Activated effector memory CD4-positive, alpha-beta T cell treated with Interleukin-2 at 50 U/mL for 16 hours (primary cell): Measurements from ENCODE around the gene GAS2.

Source experiments
- DNase-seq: peaks from one replicate; pipeline ENCODE4 v3.0.0-alpha.2; 2020

GAS2 gene

DNA sequence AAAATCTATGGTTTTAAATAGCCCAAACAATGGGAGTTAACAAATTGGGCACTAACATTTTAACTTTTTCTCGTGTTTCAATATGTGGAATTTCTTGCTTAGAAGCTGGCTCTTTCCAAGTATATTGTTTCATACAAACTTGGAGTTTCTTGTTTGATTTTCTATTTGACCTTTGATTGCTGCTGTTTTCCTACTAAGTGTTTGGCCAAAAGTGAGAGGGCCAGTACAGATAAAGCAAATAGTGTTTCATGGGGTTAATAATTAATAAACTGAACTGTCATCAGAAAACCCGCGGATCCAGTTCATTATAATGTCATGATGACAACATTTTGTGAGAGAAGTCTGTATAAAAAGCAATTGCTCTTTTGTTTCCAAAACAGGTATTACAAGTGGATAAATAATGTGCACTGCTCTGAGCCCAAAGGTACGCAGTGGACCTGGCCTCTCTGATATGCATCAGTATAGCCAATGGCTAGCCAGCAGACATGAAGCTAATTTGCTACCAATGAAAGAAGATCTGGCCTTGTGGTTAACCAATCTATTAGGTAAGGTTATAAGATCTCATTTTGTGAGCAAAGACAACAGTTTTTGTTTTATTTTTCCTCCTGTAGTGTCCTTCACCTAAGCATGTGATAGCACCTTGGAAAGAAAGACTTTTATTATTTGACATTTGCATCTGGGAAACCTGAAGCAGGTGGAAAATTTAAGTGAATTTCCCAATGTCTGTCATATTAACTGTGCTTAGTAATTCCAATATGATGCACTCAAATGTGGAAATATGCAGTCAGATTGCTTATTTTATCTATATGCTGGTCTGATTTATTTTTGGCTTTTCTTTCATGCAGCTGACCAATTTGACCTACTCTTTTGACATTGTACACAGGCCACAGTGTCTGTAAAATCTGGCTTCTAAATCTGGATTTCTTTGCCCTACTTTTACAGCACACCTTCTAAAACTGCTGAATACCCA, 8.3 kb downstream of the GAS2 start:
- no peak for DNase-seq

DNA sequence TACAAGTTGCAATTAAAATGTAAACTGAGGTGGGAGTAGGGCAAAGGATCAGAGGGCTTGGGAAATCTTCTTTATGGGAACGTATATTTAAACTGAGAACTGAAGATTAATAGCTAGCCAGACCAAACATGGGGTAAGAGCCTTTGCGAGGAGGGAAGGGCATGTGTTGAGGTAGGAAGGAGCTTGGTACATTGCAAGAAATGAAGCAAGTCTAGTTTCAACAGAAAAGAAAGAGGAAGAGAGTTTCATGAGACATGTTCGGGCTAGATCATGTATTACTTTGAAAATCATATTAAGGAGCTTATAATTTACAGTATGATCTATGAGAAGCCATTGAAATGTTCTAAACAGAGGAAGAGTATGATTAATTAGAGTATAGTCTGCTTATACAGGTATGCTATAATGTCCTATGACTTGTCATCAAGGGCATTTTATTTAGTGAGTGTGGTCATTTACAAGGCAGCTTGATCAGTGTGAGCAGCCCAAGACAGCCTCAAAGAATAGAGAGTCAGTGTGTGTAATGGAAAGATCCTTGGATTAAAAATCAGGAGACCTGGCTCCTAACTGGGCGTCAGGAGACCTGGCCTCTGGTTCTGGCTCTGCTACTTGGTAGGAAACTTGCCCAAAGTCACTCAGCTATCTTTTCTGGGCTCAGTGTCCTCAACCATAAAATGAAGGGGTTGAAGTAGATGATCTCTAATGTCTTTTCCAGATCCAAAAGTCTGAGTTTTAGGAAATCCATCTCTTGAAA, 10.9 kb downstream of the GAS2 start:
- no peak for DNase-seq

DNA sequence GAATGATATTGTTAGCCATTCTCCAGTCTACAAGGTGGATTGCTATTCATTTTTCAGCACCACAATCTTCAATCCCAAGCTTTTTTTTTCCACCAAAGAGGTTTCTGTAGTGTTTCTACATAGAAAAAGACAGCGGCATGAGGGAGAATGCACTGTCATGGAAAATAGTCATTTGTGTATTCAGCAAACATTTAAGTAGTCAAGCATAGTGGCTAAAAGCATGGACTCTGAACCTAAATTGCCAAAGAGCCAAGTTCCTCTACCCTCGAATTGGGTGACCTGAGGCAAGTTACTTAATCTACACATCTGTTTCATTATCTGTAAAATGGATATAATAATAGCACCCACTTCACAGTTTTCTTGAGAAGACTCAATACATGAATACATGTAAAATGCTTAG, 14.2 kb downstream of the GAS2 start:
- no peak for DNase-seq

DNA sequence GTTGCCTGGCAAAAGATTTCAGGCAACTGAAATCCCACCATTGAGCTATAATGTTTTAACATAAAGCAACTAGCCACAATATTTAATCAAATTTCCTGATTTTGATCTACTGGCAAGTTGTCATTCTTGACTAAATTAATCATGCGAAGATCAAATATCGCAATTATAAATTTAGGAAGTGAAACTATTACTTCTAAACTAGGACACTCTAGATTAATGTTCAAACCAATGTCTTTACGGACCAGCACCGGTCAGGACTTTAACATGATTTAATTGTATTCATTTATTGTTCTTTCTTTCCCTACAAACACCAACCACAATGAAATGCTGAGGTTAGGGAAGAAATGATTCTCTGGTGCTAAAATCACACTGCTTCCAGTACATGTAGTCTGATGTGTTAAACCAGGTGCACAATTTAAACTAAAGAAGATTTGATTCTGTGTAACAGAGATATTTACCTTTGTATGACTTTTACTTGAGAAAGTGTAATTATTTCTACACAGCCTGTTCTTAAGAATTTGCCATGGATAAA, 14.9 kb downstream of the GAS2 start:
- DNase-seq = no peak

DNA sequence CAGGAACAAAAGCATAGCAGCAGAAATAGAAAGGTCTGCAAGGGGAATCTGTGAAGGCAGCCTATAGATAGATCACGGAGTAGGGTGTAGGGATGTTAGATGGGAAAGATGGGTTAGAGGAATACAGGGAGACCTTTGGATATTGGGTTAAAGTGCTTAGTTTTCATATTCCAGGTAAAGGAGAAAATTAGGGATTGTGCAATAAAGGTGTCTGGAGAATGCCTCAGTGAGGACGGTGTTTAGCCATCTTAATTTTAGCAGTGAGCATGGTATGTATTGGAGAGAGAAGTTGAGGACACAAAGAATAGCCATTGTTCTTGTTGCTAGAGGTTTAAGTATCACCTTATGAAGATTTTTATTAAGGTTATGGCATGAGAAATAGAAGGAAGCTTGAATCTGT, 17.7 kb downstream of the GAS2 start:
- no peak for DNase-seq

DNA sequence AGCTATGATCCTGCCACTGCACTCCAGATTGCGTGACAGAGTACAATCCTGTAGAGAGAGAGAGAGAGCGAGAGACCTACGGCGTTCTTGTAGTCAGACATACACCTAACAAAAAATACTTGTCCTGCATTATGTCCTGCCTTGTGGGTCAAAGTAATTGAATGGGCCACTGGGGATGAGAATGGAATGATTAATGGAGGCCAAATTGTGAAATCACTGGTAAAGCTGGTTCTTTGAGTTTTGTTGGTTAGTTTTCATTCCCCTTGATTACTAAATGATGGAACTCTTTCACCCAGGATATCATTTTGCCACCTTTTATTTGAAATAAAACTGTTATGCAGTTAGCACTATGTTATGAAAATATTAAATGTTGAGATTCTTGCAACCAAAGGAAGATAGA, 18.7 kb downstream of the GAS2 start:
- no peak for DNase-seq

DNA sequence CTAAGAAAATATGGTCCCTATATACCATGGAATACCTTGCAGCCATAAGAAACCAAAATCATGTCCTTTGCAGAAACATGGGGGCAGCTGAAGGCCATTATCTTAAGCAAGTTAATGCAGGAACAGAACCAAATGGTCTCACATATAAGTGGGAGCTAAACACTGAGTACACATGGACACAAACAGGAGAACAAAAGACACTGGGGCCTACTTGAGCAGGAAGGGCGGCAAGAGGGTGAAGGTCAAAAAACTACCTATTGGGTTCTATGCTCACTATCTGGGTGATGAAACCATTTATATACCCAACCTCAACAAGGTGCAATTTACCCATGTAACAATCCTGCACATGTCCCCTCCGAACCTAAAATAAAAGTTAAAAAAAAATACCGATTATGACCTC, 22.5 kb downstream of the GAS2 start:
- DNase-seq = no peak

DNA sequence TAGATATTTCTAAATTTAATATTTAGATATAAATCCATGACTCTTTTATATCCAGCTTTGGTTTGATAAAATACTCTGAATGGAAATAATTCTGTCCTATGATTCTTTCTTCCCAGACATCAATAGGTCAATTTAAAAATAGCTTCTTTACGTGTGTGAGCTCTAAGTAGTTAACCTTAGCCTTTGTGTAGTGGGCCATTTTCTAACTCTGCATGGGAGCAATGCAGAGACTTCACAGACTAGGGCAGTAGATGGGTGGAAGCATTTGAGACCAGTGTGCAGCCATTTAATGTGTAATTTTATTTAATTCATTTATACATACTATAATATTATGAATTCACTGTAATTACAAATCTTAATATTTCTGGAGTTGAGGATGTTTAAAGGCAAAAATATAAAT, 23.8 kb downstream of the GAS2 start:
- no peak for DNase-seq

DNA sequence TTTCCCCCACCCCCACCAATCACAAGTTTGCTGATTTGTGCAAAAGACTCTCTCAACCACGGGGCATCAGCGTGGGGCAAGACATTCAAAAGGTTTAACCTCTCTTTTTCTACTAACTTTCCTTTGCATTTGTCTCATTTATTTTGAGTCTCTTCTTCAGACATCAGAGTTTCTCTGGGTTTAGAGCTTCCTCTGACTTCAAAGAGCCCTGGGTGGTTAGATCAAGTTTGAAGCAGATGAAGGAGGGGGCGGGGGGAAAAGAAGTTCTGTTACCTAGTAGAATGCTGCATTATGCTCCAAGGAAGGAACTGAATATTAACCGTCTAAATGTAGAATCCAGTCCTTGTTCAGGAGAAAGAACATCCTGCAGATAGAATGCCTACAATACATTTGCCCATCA, 24.5 kb downstream of the GAS2 start:
- DNase-seq = no peak

DNA sequence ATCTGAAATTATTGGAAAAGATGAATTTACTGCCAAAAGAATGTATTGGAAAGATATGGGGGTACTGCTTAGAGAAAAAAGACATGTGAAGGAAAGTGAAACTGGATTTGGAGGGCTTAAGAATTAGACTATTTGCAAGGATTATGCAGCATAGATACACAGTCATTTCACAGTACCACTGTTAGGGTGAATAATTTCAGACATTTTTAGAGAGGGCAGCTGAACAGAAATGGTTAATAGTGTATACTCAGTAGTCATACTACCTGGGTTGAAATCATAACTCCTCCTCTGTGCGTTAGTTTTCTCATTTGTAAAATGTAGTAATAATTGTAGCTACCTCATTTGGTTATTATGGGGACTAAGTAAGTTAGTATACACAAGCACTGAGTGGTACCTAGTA, 33.0 kb downstream of the GAS2 start:
- DNase-seq = no peak

DNA sequence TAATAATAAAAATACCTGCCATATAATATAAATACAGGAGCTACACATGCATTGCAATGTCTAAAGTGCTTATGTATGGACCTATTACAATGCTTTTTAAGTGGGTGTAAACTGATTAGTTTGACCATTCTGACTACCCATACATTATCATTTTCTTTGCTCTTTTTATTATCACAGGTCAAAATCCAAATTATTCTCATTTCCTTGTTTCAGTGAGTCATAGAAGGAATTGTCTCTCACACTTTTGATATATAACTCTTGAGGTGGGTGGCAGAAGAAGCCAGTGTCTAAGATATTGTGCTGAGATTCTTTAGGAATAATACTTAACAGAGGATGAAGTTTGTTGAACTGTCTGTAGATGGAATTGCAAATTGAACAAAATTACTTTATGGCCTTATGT, 35.6 kb downstream of the GAS2 start:
- DNase-seq = no peak

DNA sequence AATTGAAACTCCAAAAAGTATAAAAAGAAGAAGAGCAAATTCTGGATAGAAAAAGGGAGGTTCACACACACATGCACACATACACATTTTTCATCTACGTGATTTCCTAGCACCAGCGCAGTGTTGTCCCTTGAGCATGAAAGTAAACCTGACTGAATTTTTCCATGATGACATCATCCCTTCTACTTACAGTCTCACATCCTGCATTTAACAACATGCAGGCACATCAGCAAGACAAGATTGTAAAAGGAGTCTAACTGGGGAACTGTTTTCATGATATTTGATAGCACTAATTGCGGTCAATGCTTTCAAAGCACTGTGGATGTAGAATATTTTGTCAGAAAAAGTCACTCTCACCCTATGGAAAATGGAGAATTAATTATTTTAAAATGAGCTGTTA, 36.6 kb downstream of the GAS2 start:
- no peak for DNase-seq

DNA sequence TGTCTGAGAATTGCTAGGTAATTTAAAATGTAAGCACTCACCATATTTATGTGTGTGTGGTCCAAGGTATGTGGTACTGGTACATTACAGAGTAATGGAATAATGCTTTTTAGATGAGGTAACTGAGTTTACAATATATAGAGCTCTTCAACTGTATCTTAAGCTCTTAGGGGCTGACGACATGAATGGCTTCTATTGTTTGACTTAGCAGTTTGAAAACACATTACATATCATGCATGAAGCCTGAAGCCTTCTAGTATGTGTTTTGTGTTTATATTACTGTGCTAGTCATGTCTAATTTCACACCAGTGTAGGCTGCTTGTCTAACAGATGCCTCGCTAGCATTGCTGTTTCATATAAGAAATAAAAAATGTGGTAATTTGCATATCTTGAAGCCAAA, 37.2 kb downstream of the GAS2 start:
- DNase-seq = no peak

DNA sequence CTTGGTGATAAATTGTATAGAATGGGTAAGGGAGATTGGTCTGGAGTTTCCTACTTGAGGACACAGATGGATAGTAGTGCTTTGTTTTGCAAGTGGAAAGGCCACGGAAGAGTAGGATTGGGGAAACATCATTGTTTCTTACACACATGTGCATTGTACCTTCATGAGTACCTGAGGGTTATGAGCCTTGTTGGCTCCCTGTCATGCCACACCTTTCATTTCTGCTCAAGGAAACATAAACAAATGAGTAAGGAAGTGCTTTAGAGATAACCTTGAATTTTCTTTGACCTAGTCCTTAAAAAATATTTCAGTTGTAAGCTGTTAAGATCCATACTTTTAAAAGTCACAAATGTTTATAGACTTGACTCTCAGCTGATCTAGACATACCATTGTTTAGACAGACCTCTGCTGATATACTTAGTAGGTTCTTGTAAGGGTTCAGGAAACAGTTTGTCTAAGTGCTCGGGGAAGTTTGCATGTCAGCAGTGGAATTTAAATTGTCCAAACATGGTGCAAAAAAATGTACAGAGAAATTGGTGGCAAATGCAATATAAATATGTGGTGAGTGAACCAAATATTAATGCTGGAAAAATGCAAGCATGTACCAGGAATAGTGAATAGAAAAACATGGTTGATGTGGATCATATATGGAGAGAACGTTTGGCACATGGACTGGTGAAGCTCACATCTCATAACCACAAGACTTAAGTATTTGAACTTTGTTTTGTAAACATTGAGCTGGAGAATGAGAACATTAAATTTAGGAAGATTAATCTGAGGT, 40.9 kb downstream of the GAS2 start:
- DNase-seq = no peak

DNA sequence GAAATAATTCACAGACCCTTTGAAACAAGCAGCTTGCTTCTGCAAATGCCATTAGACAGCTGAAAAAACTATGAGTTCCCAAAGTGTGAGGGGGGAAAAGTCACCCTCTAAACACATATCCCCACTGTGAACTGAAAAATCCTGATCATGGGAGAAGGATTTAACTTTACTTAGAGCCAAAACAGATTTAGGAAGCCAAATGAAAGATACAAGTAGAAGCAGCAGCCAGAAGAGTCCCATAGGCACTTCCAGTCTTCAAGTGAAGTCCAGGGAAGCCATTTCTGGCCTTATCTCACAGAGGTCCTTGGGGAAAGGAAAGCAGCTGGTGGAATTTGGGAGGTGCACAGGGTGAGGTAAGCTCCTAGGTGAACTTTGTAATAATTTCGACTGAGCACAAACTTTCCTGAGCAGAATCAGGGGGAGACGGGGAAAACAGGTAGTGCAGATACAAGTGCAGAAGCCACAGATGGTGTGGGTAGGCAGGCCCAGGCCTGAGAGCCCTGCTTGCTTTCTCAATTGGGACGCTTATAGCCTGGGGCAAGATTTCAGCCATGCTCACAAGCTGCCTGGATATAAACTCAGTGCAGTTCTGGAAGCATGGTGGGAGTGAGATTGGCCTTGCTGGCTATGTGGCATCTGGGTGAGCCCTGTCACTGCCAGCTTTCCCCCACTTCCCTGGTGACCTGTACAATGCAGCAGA, 44.8 kb downstream of the GAS2 start:
- no peak for DNase-seq

DNA sequence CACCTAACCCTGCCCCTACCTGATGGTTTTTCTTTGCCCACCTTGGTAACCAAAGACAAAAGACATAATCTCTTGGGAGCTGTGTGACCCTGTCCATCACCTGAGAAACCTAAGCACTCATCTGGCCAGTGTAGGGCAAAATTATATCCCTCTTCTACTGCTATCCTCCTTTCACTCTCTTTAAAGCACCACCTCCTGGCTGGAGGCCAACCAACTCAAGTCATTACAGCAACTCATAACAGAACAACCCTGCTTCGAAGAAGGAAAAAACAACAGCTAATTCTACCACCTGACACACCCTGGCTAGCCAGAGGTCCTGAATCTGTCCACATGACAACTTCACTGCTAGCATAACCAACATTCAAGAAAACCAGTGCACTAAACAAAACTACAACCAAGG, 45.5 kb downstream of the GAS2 start:
- no peak for DNase-seq

DNA sequence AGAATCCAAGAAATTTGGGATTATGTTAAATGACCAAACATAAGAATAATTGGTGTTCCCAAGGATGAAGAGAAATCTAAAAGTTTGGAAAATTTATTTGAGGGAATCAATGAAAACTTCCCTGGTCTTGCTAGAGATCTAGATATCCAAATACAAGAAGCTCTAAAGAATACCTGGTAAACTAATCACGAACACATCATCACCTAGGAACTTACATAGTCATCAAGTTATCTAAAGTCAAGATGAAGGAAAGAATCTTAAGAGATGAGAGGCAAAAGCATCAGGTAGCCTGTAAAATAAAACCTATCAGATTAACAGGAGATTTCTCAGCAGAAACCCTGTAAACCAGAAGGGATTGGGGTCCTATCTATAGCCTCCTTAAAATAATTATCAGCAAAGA, 46.9 kb downstream of the GAS2 start:
- no peak for DNase-seq

DNA sequence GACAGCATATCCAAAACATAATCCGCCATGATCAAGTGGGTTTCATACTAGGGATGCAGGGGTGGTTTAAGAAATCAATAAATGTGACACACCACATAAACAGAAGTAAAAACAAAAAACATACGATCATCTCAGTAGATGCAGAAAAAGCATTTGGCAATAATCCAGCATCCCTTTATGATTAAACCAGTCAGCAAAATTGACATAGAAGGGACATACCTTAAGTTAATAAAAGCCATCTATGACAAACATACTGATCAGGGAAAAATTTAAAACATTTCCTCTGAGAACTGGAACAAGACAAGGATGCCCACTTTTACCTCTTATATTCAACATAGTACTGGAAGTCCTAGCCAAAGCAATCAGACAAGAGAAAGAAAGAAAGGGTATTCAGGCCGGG, 49.6 kb downstream of the GAS2 start:
- no peak for DNase-seq

DNA sequence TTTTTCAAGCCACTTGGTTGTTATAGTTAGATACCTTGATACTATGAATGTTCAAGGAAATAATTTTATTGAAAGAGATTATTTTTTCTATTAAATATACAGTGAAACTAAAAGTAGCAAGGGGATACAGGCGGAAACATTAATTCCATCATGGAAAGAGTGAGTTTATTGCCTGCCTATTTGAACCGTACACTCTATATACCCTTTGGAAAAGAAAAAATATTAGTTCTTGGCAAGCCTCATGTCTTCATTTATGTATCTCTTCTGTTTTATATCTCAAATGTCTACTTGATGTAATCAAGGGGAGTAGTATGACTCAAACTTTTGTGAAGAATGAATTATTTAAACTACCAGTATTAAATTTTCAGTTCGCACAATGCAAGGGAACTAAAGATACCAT, 54.0 kb downstream of the GAS2 start:
- DNase-seq = no peak

DNA sequence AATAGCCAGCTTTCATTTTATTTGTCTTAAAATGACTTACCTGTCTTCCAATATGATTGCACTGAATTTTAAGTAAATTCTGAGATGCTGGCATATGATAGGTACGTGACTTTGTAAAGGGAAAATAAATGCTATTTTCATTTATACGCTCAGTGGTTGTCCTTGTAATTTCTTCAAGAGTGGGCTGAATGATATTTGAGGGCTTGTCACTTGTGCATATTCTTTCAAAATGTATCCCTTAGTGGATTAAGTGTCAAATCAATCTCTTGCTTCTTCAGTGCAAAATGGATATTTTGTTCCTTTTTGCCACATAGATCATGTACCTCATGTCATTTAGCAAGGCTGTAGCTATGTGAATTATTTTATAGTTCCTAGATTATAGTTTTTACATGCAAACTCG, 56.9 kb downstream of the GAS2 start:
- DNase-seq = no peak

DNA sequence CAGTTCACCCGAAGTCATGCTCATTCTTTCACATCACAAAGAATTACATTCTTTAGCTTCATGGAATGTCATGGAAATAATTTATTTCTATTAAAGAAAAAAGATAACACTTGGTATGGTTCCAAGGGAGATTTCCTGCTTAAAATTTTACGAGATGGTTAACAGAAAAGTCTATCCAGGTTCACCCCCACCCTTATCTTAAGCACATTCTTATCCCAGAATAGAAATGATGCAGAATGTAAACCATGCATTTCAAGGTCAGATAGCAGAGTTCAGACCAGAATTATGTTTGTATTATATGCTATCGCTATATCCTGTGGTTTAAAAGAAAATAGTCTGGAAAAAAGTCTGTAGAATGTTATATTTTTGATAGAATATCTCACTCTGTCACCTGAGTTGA, 58.7 kb downstream of the GAS2 start:
- DNase-seq = no peak

DNA sequence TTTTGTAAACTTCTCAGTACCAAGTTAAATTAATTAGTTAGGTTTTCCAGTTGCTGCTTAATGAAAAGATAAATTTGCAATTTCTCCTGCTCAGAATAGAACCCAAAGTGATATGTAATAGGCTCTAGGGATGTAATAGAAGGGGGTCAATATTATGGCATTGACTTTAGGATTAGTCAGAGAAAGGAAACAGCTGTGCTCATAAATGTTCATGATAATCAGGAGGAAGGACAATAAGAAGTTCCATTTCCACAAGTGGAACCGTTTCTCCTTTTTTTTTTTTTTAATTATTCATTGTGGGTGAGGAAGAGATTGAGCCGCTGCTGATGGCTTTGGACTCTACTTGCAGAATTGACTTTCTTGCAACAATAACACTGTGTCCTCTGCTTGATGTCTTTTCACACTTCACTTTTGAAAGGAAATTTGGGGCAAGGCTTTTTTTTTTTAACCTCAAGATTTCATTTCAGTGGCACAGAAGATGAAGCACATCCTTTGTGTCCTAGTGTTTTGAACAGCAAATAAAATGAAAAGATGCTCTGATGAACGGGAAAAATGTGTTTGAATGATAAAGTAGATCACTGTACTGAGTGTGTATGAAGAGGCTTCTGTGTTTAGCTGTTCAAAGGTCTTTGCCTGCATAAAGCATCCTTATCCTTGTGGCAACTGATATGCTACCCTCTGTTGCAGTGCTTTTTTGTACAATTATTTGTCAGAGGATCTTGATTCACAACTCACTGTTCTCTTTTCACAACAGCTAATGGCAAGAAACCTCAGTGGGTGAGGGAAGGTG, 62.4 kb downstream of the GAS2 start:
- no peak for DNase-seq
